NCI-H1436 treated with DMSO at 0.1 percent for 48 hours (cell line): ENCODE measurements around the gene EPHA10.

Experiments used
- DNase-seq: peaks from one replicate; lab custom pipeline; 2025; lab: John Stamatoyannopoulos, UW

The EPHA10 gene

DNA sequence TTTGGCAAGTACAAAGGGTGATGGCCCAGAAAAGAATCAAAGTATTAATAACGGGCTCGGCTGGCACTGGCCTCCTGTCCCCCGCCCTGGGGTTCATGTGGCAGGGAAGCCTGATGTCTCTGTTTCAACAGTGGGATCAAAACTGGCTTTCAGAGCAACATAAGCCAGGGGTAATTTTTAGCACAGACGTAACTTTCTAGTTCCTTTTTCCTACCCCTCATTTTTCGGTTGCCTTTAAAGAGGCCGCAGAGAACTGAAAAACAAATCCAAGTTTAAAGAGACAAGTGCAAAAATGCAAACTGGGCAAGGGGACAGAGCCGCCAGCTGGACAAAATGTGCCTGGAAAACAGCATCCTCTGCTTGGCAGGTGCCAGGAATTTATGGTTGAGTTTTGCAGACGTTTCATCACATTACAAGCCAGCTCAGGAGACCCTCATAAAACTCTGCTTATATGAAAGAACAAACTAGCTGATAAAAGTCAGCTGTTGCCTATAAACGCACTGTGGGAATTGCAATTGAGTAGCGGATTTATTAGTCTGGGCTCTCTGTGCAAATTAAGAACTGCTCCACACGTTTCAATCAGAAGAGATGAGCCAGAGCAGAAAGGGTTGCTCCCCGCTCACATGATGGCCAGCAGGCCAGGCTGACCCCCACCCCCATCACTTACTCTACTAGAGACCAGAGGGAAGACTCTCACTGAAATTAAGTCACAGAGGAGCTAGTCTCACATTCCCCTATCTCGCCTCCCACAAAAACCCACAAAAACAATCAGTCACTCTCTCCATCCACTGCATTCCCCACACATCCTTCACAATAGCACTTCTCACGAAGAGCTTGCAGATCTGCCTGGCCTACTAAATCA lies 88.4 kb downstream of the EPHA10 start:
- DNase-seq = no peak

- DNase-seq = no peak
Measured at GRCh38 chr1:37673920-37674319, 91.0 kb downstream of the EPHA10 start.

DNA sequence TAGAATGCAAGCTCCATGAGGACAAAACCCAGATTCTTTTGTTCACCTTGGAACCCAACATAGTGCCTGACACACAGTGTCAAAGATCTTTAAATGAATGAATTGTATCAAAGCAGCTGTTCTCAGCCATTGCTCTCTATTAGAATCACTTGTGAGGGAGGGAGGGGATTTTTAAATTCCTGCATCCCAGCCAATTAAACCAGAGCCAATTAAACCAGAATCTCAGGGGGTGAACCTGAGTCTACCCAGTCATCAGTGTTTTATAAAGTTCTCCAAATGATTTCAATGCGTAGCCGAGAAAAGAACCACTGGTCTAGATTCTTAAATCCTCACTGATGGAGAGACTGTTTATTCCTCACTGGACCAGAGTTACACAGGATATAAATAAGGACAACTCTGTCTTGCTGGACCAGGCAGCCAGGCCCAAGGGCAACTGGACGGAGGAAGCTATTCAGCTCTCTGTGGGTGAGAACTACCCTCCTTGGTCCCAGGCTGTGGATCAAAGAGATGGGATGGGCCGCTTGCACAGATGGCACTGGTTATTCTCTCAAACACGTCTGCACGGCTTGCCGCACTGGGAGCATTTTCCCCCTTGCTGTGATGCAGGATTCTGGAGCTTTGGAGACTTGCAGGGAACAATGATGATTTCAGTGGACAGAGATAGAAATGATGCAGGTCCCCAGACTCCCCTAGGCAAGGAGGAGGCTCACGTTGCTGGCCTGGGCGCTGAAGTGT lies 92.6 kb downstream of the EPHA10 start:
- no peak for DNase-seq

DNA sequence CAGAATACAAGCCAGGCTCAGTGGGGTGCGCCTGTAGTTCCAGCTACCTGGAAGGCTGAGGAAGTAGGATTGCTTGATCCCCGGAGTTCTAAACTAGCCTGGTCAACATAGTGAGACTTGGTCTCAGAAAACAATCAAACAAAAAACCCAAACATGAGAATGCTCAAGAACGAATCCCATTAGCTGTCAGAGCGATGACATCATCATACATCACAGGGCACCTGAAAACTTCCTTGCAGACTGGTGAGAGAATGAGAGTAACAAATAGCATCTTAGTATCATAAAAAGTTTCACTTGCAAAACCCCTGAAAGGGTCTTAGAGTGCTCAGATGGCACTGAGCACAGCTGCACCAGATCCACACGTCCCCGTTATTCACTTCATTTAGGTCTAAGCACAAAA lies 93.7 kb downstream of the EPHA10 start:
- DNase-seq = no peak

DNA sequence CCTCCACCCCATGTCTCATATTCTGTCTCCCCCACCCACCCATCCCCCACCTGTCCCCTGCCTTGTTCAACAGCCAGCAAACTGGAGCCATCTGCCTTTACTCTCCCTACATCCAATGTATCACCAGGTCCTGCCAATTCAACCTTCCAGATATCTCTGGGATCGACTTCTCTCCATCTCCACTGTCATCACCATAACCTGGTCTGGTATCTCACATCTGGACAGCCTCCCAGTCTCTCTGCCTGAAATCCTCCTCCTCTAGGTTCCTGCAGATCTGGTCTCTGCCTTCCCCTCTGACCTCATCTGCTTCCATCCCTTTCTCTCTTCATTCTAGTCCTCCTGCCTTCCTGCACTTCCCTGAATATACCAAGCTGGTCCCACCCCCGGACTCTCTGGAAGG lies 94.8 kb downstream of the EPHA10 start:
- DNase-seq = no peak

DNA sequence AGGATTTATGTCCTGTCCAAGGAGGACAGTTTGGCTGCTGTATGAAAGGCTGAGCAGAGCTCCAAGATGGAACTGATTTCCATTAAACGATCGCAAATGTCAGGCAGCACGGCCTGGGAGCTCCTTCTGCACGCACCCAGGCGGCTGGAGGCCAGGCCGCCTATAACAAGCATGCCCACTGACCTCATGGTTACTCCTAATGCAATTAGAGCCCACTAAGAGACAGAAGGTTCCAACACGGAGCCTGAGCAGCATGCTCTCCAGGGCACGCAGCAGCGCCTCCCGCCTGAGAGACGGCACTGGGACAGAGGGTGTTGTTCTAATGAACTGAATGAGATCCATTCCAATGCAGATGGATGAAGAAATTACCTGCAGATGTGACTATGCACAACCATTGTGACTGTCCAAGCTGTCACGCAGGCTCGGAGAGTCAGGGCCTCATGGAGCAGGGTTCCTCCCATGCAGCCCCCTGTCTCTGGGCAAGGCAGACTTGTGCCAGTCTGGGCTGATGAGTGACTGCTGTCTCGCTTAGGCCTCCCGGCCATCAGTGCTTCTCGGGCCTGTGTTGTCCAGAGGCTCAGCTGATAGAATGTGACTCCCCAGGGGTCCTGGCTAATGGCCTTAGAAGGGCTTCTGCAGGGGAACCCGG lies 97.8 kb downstream of the EPHA10 start:
- DNase-seq = no peak

- DNase-seq = no peak
Measured at GRCh38 chr1:37666241-37666867, 98.6 kb downstream of the EPHA10 start.
